H9 (cell line): ENCODE measurements around the gene JUP. TPM values are rescaled to one million over a fixed set of nuclear protein-coding genes. Genes with fewer than 3 reads are reported as not detected.

Experiments used
- DNase-seq: peaks from one replicate; pipeline ENCODE4 v3.0.0-alpha.2; 2017
- H2AFZ ChIP-seq: one replicate; pipeline ENCODE4 v1.6.1; 2013; ENCODE audit warnings: mild to moderate bottlenecking, low read length, control low read depth, moderate library complexity
- H2AK5ac ChIP-seq: 2 replicates; pipeline ENCODE4 v1.6.1; 2013; ENCODE audit warnings: low read length, control low read depth, mixed read lengths; ENCODE audit not compliant: insufficient read length
- H2BK120ac ChIP-seq: one replicate; pipeline ENCODE4 v1.6.1; 2013; ENCODE audit warnings: low read depth, mild to moderate bottlenecking, low read length, control low read depth, inconsistent platforms; ENCODE audit not compliant: poor library complexity, severe bottlenecking
- H2BK12ac ChIP-seq: 2 replicates; pipeline ENCODE4 v1.6.1; 2013; ENCODE audit warnings: low read length, control low read depth, mixed read lengths, low read depth; ENCODE audit not compliant: insufficient read length
- H2BK15ac ChIP-seq: 2 replicates; pipeline ENCODE4 v1.6.1; 2013; ENCODE audit warnings: low read depth, low read length, control low read depth
- H2BK20ac ChIP-seq: one replicate; pipeline ENCODE4 v1.6.1; 2013; ENCODE audit warnings: low read depth, mild to moderate bottlenecking, low read length, control low read depth, inconsistent platforms; ENCODE audit not compliant: poor library complexity, severe bottlenecking
- H2BK5ac ChIP-seq: 2 replicates; pipeline ENCODE4 v1.6.1; 2013; ENCODE audit warnings: low read length, control low read depth, mixed read lengths; ENCODE audit not compliant: insufficient read length
- H3K14ac ChIP-seq: 2 replicates; pipeline ENCODE4 v1.6.1; 2013; ENCODE audit warnings: low read length, control low read depth; ENCODE audit not compliant: insufficient read depth
- H3K18ac ChIP-seq: 2 replicates; pipeline ENCODE4 v1.6.1; 2013; ENCODE audit warnings: low read depth, mild to moderate bottlenecking, mixed read lengths, low read length, control low read depth; ENCODE audit not compliant: insufficient read length
- H3K23ac ChIP-seq: 2 replicates; pipeline ENCODE4 v1.6.1; 2013; ENCODE audit warnings: low read length, control low read depth, mixed read lengths, low read depth; ENCODE audit not compliant: insufficient read length
- H3K23me2 ChIP-seq: 2 replicates; pipeline ENCODE4 v1.6.1; 2013; ENCODE audit warnings: low read depth, mild to moderate bottlenecking, mixed read lengths, low read length, control low read depth; ENCODE audit not compliant: insufficient read length, poor library complexity, severe bottlenecking
- H3K27ac ChIP-seq: 2 replicates; pipeline ENCODE4 v1.5.1; 2013; ENCODE audit warnings: low read length, control low read depth, mixed read lengths, low read depth; ENCODE audit not compliant: insufficient read length
- H3K27me3 ChIP-seq: 2 replicates; pipeline ENCODE4 v1.6.1; 2013; ENCODE audit warnings: low read length, control low read depth, inconsistent platforms; ENCODE audit not compliant: insufficient read depth
- H3K4ac ChIP-seq: 2 replicates; pipeline ENCODE4 v1.6.1; 2013; ENCODE audit warnings: low read depth, mild to moderate bottlenecking, control low read depth, inconsistent platforms, low read length, moderate library complexity
- H3K4me1 ChIP-seq: 2 replicates; pipeline ENCODE4 v1.6.1; 2013; ENCODE audit warnings: low read length, control low read depth, inconsistent platforms; ENCODE audit not compliant: insufficient read depth
- H3K4me2 ChIP-seq: 2 replicates; pipeline ENCODE4 v1.6.1; 2013; ENCODE audit warnings: low read length, control low read depth, mixed read lengths; ENCODE audit not compliant: insufficient read length, insufficient read depth
- H3K56ac ChIP-seq: 2 replicates; pipeline ENCODE4 v1.6.1; 2013; ENCODE audit warnings: low read depth, mild to moderate bottlenecking, mixed read lengths, low read length, control low read depth; ENCODE audit not compliant: insufficient read length
- H3K79me1 ChIP-seq: 2 replicates; pipeline ENCODE4 v1.6.1; 2013; ENCODE audit warnings: low read depth, mild to moderate bottlenecking, moderate library complexity, low read length, control low read depth, inconsistent platforms; ENCODE audit not compliant: insufficient read depth, poor library complexity, severe bottlenecking
- H3K79me2 ChIP-seq: 2 replicates; pipeline ENCODE4 v1.6.1; 2013; ENCODE audit warnings: low read length, control low read depth, inconsistent platforms; ENCODE audit not compliant: insufficient read depth
- H3K9ac ChIP-seq: 2 replicates; pipeline ENCODE4 v1.6.1; 2013; ENCODE audit warnings: low read length, control low read depth, mixed read lengths; ENCODE audit not compliant: insufficient read length; ENCODE audit errors: extremely low read depth
- H3K9me3 ChIP-seq: one replicate; pipeline ENCODE4 v1.6.1; 2013; ENCODE audit warnings: low read depth, low read length, inconsistent platforms; ENCODE audit not compliant: control insufficient read depth
- H3T11ph ChIP-seq: one replicate; pipeline ENCODE4 v1.6.1; 2013; ENCODE audit warnings: mild to moderate bottlenecking, low read length, control low read depth, inconsistent platforms
- H4K20me1 ChIP-seq: one replicate; pipeline ENCODE4 v1.6.1; 2013; ENCODE audit not compliant: control insufficient read depth, insufficient read length, insufficient read depth
- H4K5ac ChIP-seq: 2 replicates; pipeline ENCODE4 v1.6.1; 2013; ENCODE audit warnings: low read depth, mild to moderate bottlenecking, mixed read lengths, low read length, control low read depth; ENCODE audit not compliant: insufficient read length
- H4K8ac ChIP-seq: replicated peaks from 2 replicates; pipeline ENCODE4 v1.6.1; 2013; ENCODE audit warnings: low read length, control low read depth, mixed read lengths, low read depth; ENCODE audit not compliant: insufficient read length
- H4K91ac ChIP-seq: 2 replicates; pipeline ENCODE4 v1.6.1; 2013; ENCODE audit warnings: low read depth, mild to moderate bottlenecking, moderate library complexity, mixed read lengths, low read length, control low read depth; ENCODE audit not compliant: insufficient read length
- H3K27ac Mint-ChIP-seq, 3 experiments: 2 replicates in 2 of 3; 3 replicates in 1 of 3; pipeline ENCODE4 v1.8.0; 2020 to 2021; ENCODE audit warnings: mixed read lengths in 3 of 3, mild to moderate bottlenecking in 1 of 3, moderate library complexity in 1 of 3
- H3K27me3 Mint-ChIP-seq: 2 replicates; pipeline ENCODE4 v1.8.0; 2021; ENCODE audit warnings: low read depth, mild to moderate bottlenecking, moderate library complexity, mixed read lengths
- H3K36me3 Mint-ChIP-seq, 3 experiments: 2 replicates in 2 of 3; 3 replicates in 1 of 3; pipeline ENCODE4 v1.8.0; 2020 to 2021; ENCODE audit warnings: low read depth in 3 of 3, mixed read lengths in 3 of 3; ENCODE audit not compliant: insufficient read depth in 1 of 3
- H3K4me1 Mint-ChIP-seq, 2 experiments: 2 replicates each; pipeline ENCODE4 v1.8.0; 2020; ENCODE audit warnings: mixed read lengths in 2 of 2
- H3K4me3 Mint-ChIP-seq, 2 experiments: 2 replicates in 1 of 2; 3 replicates in 1 of 2; pipeline ENCODE4 v1.8.0; 2020 to 2021; ENCODE audit warnings: mild to moderate bottlenecking in 2 of 2, mixed read lengths in 2 of 2, moderate library complexity in 1 of 2
- H3K9me3 Mint-ChIP-seq, 2 experiments: 2 replicates in 1 of 2; 3 replicates in 1 of 2; pipeline ENCODE4 v1.8.0; 2020; ENCODE audit warnings: mild to moderate bottlenecking in 2 of 2, mixed read lengths in 2 of 2, moderate library complexity in 1 of 2
- whole genome bisulfite sequencing: extraction: QIAGEN DNeasy Blood & Tissue Kit; methylation state at CpG from one replicate; pipeline ENCODE4 v1.1.7; 2013; ENCODE audit warnings: missing lambda C conversion rate, low lambda C conversion rate, mixed read lengths; ENCODE audit not compliant: insufficient read length; ENCODE audit errors: extremely low coverage; 5-methylcytosine and 5-hydroxymethylcytosine counted together
- total RNA-seq: library from RNA; stranded (reverse); gene quantifications from 2 replicates; pipeline ENCODE4 v1.2.1, GENCODE V29; 2021
- TF ChIP-seq, protein P1 (sequence below): fragments of 200-600 bp; sonication (generic); conservative IDR thresholded peaks from 3 replicates; pipeline ENCODE4 v1.8.0; 2021; ENCODE audit warnings: antibody characterized with exemption, mild to moderate bottlenecking

JUP gene
- total RNA-seq, 1 experiment from 2014 or later = 90.1 TPM

DNA sequence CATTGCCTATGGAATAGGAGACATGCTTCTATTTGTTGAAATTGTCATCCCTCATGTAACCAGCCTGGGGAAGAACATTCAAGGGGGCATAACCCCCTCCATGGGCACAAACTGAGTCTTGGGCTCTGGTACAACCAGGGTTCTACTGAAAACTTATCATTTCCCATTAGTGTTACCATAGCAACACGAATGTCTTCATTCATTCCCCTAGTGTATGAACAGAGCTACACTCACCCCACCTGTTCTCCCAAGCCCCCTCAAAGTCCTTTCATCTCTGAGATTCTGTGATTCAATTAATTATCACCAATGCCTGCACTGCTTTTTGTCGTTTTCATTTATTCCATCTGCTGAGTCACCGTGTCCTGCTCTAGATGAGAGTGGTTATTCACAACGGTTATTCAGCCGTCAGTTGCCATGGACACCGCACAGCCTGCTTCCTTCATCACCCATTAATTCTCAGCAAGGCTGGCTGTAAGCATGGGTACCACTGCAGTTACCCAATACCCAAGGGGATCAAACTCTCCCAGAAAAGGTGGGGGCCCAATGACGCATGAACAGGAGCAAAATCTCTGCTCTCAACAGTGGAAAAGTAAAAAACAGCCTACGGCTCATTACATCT is 75.9 kb downstream of the JUP start:
- Histone ChIP-seq H2BK20ac (no peak overlapping the region), H3K23ac (no peak overlapping the region), H2AK5ac (no peak overlapping the region), H3K9ac (no peak overlapping the region), H3K27me3 (peaks cover 41% of the 10 kb centered on the region; the same call in 1 of the 2 replicates), H4K91ac (no peak overlapping the region), H2BK12ac (no peak overlapping the region), H3K79me1 (no peaks in the 10 kb centered on the region), H2BK5ac (no peak overlapping the region), H4K8ac (no peak overlapping the region), H3T11ph (no peak overlapping the region), H4K20me1 (no peaks in the 10 kb centered on the region), H2AFZ (no peak overlapping the region), H3K4me1 (no peaks in the 10 kb centered on the region), H2BK120ac (no peak overlapping the region), H4K5ac (no peak overlapping the region), H3K79me2 (no peaks in the 10 kb centered on the region), H3K18ac (no peak overlapping the region), H3K56ac (no peak overlapping the region), H3K9me3 (no peaks in the 10 kb centered on the region), H3K23me2 (no peaks in the 10 kb centered on the region), H3K14ac (no peak overlapping the region), H3K4ac (no peak overlapping the region), H2BK15ac (no peak overlapping the region), H3K27ac (no peak overlapping the region), H3K4me2 (no peak overlapping the region)
- no CpG with 5 or more reads among the region's 8 CpGs for WGBS
- TF ChIP-seq, protein P1, sequence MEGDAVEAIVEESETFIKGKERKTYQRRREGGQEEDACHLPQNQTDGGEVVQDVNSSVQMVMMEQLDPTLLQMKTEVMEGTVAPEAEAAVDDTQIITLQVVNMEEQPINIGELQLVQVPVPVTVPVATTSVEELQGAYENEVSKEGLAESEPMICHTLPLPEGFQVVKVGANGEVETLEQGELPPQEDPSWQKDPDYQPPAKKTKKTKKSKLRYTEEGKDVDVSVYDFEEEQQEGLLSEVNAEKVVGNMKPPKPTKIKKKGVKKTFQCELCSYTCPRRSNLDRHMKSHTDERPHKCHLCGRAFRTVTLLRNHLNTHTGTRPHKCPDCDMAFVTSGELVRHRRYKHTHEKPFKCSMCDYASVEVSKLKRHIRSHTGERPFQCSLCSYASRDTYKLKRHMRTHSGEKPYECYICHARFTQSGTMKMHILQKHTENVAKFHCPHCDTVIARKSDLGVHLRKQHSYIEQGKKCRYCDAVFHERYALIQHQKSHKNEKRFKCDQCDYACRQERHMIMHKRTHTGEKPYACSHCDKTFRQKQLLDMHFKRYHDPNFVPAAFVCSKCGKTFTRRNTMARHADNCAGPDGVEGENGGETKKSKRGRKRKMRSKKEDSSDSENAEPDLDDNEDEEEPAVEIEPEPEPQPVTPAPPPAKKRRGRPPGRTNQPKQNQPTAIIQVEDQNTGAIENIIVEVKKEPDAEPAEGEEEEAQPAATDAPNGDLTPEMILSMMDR = no peak
- Mint-ChIP-seq H3K4me3 (no peak overlapping the region), H3K36me3 (peaks cover 0 to 6% (median 4%) of the 10 kb centered on the region in 3 experiments; a peak in 3 of 7 replicates), H3K27ac (no peak overlapping the region), H3K9me3 (peaks cover 12 to 14% of the 10 kb centered on the region in 2 experiments), H3K4me1 (peaks cover 10 to 12% of the 10 kb centered on the region in 2 experiments), H3K27me3 (peaks cover 99% of the 10 kb centered on the region)
- no peak for DNase-seq
